Stomach (tissue), 9 donors: ENCODE results near the gene CYS1. TPM values are rescaled to one million over a fixed set of nuclear protein-coding genes. Genes with fewer than 3 reads are reported as not detected.

ENCODE experiments used
- DNase-seq, 2 donors: peaks; one replicate each; pipeline versions ENCODE4 v3.0.0 to v3.0.0-alpha.2; 2013 to 2019
- H3K27ac ChIP-seq, 5 donors: fragments of 200-600 bp in 4 of 5; sonication (generic) in 4 of 5; one replicate each; pipeline ENCODE4 v1.5.1; 2013 to 2019; ENCODE audit warnings: mild to moderate bottlenecking in 1 of 5, moderate library complexity in 1 of 5
- H3K27me3 ChIP-seq, 3 donors: fragments of 200-600 bp; sonication (generic); one replicate each; pipeline ENCODE4 v1.5.1; 2017 to 2019; ENCODE audit warnings: mixed run types in 1 of 3
- H3K36me3 ChIP-seq, 4 donors: fragments of 200-600 bp; sonication (generic); 1 replicate in 3 of 4; 2 replicates in 1 of 4; pipeline ENCODE4 v1.5.1; 2016 to 2019
- H3K4me1 ChIP-seq, 4 donors: fragments of 200-600 bp; sonication (generic); one replicate each; pipeline ENCODE4 v1.5.1; 2016 to 2019
- H3K4me3 ChIP-seq, 4 donors: fragments of 200-600 bp; sonication (generic) in 3 of 4; one replicate each; pipeline ENCODE4 v1.5.1; 2016 to 2019; ENCODE audit warnings: mild to moderate bottlenecking in 1 of 4
- H3K9me3 ChIP-seq, 4 donors: fragments of 200-600 bp; sonication (generic); one replicate each; pipeline ENCODE4 v1.5.1; 2016 to 2019
- EP300 ChIP-seq: sonication (generic); formaldehyde crosslinking; IDR thresholded peaks from one replicate; pipeline ENCODE4 v1.6.1; 2017; ENCODE audit warnings: antibody characterized with exemption
- POLR2A ChIP-seq, 4 donors: fragments of 450-650 bp; IDR thresholded peaks; one replicate each; pipeline ENCODE4 v1.6.1; 2016; ENCODE audit warnings: antibody characterized with exemption in 4 of 4, control low read depth in 2 of 4, mild to moderate bottlenecking in 1 of 4, moderate library complexity in 1 of 4
- POLR2AphosphoS5 ChIP-seq, 3 donors: sonication (generic); formaldehyde crosslinking; IDR thresholded peaks; one replicate each; pipeline ENCODE4 v1.6.1; 2016; ENCODE audit warnings: antibody characterized with exemption in 3 of 3
- WGBS, 5 donors: extraction: QIAGEN DNeasy Blood & Tissue Kit in 3 of 5; methylation state at CpG; one replicate each; pipeline versions ENCODE4 v1.1.5 to v1.1.7; 2013 to 2018; 5-methylcytosine and 5-hydroxymethylcytosine counted together
- intact Hi-C: fragments of 100-400 bp; cut with DNase I; formaldehyde crosslinking; loops from one replicate; pipeline ENCODE4 v1.15.1; 2023; ENCODE audit warnings: low total_unique reads
- polyA plus RNA-seq, 3 donors: library from polyadenylated mRNA; stranded (reverse); fragments of 200-250 nt; gene quantifications; one replicate each; pipeline ENCODE4 v1.2.3, GENCODE V29; 2013
- total RNA-seq, 5 donors: library from RNA; depleted of rRNA; stranded (reverse); fragments of >200 nt; gene quantifications; one replicate each; pipeline versions ENCODE4 v1.1.0 to v1.2.3, GENCODE V29; 2014 to 2016
- TF ChIP-seq, protein P1 (sequence below), 7 experiments: fragments of 450-650 bp in 4 of 7; fragments of 200-600 bp in 3 of 7; sonication (generic) in 3 of 7; IDR thresholded peaks; one replicate each; pipeline ENCODE4 v1.5.1; 2016 to 2019; ENCODE audit warnings: antibody characterized with exemption in 7 of 7, control low read depth in 2 of 7, mild to moderate bottlenecking in 1 of 7
- donor health status: healthy with polysubstance abuse.
- donor health status: Bipolar disorder and iron deficiency.
- donor health status: healthy.

The CYS1 gene
- total and polyA plus RNA-seq, 8 donors, result 1.1 to 33.8 (median 3.9) TPM; not detected in 1

DNA sequence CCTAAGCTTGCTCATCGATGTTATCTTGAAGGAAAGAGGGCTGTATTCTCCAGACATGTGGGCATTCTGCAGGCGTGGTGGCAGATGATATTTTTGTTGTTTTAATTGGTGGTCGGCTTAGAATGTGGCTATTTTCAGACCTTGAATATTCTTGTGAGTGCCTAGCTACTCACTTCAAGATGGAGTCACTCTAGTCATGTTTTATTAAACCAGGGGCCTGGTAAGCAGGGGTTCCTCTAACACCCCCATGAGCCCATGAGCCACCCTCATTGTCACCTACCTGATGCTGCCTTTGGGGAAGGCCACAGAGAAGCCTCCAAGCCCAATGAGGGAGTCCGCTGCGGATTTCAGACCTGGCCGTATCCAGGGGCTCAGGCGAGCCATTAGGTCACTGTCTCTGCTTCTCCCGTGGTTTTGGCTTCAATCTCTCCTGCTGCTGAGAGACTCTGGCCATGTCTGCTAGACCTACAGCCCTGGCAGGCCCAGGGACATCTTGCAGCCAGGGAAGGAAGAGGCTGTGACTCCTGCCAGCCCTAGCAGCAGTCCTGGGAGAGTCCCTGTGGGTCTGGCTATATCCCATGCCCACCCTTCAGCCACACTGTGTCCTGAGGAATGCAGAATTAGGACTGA lies 53.2 kb downstream of the CYS1 start:
- Histone ChIP-seq H3K4me1 (peaks cover 0 to 21% (median 14%) of the 10 kb centered on the region in 4 donors), H3K9me3 (no peaks in the 10 kb centered on the region), H3K36me3 (no peaks in the 10 kb centered on the region), H3K27ac (no peak overlapping the region), H3K4me3 (no peak overlapping the region), H3K27me3 (no peaks in the 10 kb centered on the region)
- DNase-seq, result no peak
- no peak for TF ChIP-seq EP300
- TF ChIP-seq POLR2A (IDR thresholded peaks at IDR 0.05), result no peak
- no peak for TF ChIP-seq POLR2AphosphoS5 (IDR thresholded peaks at IDR 0.05)
- intact Hi-C loops, result no loop called here
- 79 to 88% (median 83%) methylated on average over 4 to 8 of the region's 8 CpGs for WGBS, 5 donors

DNA sequence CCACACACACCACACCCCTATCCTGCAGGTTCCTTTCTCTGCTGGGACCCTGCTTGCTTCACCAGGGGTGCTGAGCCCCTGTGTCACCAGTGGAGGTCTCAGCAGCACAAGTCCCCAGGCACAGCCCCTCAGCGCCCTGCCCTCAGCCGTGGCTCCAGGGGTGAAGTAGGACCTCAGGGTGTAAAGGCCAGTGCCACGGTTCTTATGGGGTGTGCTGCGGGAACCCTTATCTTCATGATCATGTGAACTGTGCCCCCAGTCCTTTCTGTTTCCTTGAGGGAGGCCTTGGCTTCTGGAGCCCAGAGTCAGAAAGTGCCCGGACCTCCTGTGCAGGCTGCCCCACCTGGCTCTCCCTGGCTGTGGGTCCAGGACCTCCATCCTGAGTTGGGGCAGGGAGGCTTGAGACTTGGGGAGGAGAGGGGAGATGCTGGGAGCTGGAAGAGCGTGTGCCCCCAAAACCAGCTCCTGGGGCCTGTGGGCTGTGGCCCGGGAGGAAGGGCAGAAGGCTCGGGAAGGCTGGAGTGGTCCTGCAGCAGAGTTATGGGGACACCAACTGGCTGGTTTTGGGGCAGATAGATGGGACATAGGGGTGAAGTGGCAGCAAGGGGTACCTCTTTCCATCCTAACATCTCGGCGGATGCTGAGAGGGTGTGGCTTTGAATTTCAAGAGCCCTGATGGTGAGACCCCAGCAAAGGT lies 57.1 kb downstream of the CYS1 start:
- intact Hi-C loops, result no loop called here
- H3K27me3 ChIP-seq, result no peaks in the 10 kb centered on the region
- no peak overlapping the region for H3K27ac ChIP-seq
- no peaks in the 10 kb centered on the region for H3K36me3 ChIP-seq
- 76 to 83% (median 81%) methylated on average over 5 to 10 of the region's 10 CpGs for WGBS, 5 donors
- TF ChIP-seq POLR2AphosphoS5 (IDR thresholded peaks at IDR 0.05) (no peak), POLR2A (IDR thresholded peaks at IDR 0.05) (no peak), EP300 (no peak)
- TF ChIP-seq, protein P1, sequence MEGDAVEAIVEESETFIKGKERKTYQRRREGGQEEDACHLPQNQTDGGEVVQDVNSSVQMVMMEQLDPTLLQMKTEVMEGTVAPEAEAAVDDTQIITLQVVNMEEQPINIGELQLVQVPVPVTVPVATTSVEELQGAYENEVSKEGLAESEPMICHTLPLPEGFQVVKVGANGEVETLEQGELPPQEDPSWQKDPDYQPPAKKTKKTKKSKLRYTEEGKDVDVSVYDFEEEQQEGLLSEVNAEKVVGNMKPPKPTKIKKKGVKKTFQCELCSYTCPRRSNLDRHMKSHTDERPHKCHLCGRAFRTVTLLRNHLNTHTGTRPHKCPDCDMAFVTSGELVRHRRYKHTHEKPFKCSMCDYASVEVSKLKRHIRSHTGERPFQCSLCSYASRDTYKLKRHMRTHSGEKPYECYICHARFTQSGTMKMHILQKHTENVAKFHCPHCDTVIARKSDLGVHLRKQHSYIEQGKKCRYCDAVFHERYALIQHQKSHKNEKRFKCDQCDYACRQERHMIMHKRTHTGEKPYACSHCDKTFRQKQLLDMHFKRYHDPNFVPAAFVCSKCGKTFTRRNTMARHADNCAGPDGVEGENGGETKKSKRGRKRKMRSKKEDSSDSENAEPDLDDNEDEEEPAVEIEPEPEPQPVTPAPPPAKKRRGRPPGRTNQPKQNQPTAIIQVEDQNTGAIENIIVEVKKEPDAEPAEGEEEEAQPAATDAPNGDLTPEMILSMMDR (IDR thresholded peaks at IDR 0.05), result no peak
- no peak for DNase-seq
- no peak overlapping the region for H3K4me3 ChIP-seq
- H3K4me1 ChIP-seq, result no peaks in the 10 kb centered on the region
- no peaks in the 10 kb centered on the region for H3K9me3 ChIP-seq

DNA sequence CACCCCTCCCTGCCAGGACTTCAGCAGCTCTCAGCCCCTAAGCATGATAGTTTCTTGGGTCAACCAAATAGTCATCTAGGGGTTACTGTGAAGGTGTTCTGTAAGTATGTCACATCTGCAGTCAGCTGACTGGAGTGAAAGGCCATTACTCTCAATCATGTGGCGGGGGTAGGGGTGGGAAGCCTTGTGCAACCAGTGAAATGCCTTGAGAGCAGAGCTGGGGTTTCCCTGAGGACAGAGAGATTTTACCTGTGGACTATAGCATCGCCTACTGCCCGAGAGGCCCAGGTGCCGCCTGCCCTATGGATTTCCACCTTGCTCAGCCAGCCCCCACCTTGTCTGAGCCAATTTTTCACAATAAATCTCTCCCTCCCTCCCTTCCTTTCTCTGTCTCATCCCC lies 57.8 kb downstream of the CYS1 start:
- H3K4me1 ChIP-seq, result no peaks in the 10 kb centered on the region
- peaks cover 0 to 3% (median 1%) of the 10 kb centered on the region in 4 donors for H3K9me3 ChIP-seq
- H3K4me3 ChIP-seq, result no peak overlapping the region
- intact Hi-C loops, result no loop called here
- 86 to 98% (median 93%) methylated on average over 3 to 4 of the region's 4 CpGs for WGBS, 5 donors
- no peak overlapping the region for H3K27ac ChIP-seq
- no peaks in the 10 kb centered on the region for H3K36me3 ChIP-seq
- TF ChIP-seq EP300, result no peak
- no peak for DNase-seq
- no peaks in the 10 kb centered on the region for H3K27me3 ChIP-seq

DNA sequence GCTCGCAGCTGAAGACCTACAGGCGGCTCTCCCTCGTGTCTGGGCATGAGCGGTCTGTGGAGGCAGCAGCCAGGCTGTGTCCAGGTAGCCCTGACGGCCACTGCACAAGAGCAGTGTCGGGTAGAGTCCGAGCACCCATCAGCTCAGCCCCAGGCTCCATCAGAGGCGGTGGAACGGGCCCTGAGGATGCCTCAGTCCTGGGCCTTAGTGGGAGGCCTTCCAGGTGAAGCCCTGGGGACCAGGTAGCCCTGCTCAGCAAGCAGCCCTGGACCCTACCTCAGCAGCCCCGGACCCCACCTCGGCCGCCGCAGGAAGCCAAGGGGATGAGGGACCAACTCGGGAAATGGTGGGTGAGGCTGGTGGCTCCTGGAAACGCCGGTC lies 58.2 kb downstream of the CYS1 start:
- no peaks in the 10 kb centered on the region for H3K36me3 ChIP-seq
- H3K9me3 ChIP-seq, result peaks cover 0 to 7% (median 3%) of the 10 kb centered on the region in 4 donors
- intact Hi-C loops, result no loop called here
- TF ChIP-seq EP300 (no peak), POLR2A (IDR thresholded peaks at IDR 0.05) (no peak), POLR2AphosphoS5 (IDR thresholded peaks at IDR 0.05) (no peak)
- TF ChIP-seq, protein P1 (IDR thresholded peaks at IDR 0.05), result no peak
- no peak for DNase-seq
- H3K27ac ChIP-seq, result no peak overlapping the region
- H3K4me3 ChIP-seq, result no peak overlapping the region
- WGBS, 5 donors, result 86 to 92% (median 90%) methylated on average over 12 to 16 of the region's 16 CpGs
- no peaks in the 10 kb centered on the region for H3K4me1 ChIP-seq
- H3K27me3 ChIP-seq, result no peaks in the 10 kb centered on the region

DNA sequence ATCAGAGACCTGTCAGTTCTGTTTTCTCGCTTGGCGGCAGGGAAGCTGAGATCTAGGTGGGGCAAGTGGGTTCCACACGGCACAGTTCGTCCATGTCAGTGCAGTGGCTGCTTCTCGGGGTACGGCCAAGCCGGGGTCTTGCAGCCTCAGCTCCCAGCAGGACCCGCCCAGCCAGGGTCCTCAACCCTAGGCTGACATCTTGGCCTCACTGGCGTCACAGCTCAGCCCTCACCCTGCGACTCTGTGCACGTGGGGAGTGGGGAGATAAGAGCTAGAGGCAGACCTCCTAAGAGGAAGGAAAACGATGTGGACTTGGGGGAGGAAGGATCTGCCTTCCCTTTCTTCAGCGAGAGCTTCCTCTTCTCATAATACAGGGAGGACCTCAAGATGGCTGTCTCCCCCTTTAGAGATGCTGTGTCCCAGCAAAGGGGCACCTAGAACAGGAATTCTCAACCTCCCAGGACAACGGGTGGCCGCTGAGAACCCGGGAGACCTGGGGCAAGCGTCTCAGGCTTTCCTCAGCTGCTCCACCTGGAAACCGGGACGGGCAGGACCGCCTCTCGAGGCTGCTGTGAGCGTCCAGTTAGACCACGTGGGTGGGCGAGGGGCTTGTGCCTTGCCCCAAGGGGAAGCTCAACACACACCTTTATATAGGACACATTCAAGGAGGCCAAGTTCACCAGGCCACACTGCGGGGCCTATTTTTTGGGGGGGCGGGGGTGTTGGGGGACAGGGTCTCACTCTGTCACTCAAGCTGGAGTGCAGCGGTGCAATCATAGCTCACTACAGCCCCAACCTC lies 60.4 kb downstream of the CYS1 start:
- peak overlapping the region in 1 of 5 donors; percentile 41 for H3K27ac ChIP-seq

More for the DNA sequence above, 60.4 kb downstream of the CYS1 start:
- Histone ChIP-seq H3K36me3 (no peaks in the 10 kb centered on the region), H3K4me3 (no peak overlapping the region), H3K27me3 (no peaks in the 10 kb centered on the region), H3K9me3 (peaks cover 0 to 9% (median 3%) of the 10 kb centered on the region in 4 donors), H3K4me1 (no peaks in the 10 kb centered on the region)
- 75 to 80% (median 78%) methylated on average over 19 to 27 of the region's 27 CpGs for WGBS, 5 donors
- intact Hi-C loops, result no loop called here
- DNase-seq, result no peak
- TF ChIP-seq, protein P1 (IDR thresholded peaks at IDR 0.05), result no peak
- no peak for TF ChIP-seq POLR2A (IDR thresholded peaks at IDR 0.05)
- TF ChIP-seq POLR2AphosphoS5 (IDR thresholded peaks at IDR 0.05), result no peak
- no peak for TF ChIP-seq EP300
